ENCODE data around the gene S100A3.

GRCh38 chr1:153585006-153585405 lies 35.9 kb upstream of the S100A3 start:
- TF ChIP-seq CTCF (IDR thresholded peaks at IDR 0.05; ENCODE audit: control extremely low read depth in 1 of 3, insufficient read depth in 1 of 3, low read depth in 1 of 3, low read length in 3 of 3) (no peak), CEBPB (IDR thresholded peaks at IDR 0.05; ENCODE audit: low read depth, low read length) (no peak), EZH2 (IDR thresholded peaks at IDR 0.05; ENCODE audit: low read depth, low read length, severe bottlenecking) (no peak), TCF12 (IDR thresholded peaks at IDR 0.05; ENCODE audit: low read depth, low read length) (no peak), TEAD4 (IDR thresholded peaks at IDR 0.05; ENCODE audit: low read depth, low read length) (no peak), HDAC6 (IDR thresholded peaks at IDR 0.05; ENCODE audit: low read depth, low read length) (no peak)

Data from H1 (cell line).